ENCODE data around the gene PYGO2.
"Not testable (repeated sequence)": the region's sequence is repeated elsewhere in the genome, so short reads cannot be mapped to it uniquely, and the experiment has no call there.

Gene PYGO2

GRCh38 chr1:154982341-154982740 is 20.8 kb upstream of the PYGO2 start:
- DNase-seq (ENCODE audit: low read depth): no peak

DNA sequence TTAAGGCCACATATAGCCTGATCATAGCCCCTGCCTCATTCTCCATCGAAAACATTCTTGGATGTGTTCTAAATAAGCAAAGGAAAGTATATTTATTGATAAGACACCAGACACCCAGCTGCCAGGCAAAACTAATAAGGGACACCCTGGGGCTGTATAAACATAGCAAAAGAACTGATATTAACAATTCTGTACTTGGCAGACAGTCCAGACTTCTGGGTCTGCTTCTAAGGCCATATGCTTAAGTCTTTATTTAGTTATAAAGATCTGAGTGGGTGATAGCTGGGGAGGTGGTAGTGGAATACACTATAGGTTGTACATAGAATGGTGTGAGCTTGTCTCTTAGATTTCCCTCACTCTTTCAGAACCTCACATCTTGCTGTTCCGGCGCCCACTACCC is 16.8 kb upstream of the PYGO2 start:
- no peak for DNase-seq (ENCODE audit: low read depth)

DNA sequence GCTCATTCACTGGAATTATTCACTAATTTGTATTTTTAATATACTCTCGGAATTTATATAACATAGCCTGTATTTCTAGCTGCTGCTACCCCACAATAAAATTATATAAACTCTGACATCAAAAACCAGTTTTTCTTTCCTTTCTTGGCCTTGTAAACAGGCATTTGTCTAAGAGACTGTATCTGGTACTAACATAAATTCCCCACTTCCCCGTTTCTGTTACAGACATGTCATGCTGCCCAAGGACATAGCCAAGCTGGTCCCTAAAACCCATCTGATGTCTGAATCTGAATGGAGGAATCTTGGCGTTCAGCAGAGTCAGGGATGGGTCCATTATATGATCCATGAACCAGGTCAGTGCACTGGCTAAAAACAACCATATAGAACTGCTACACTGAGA is 16.2 kb upstream of the PYGO2 start:
- DNase-seq (ENCODE audit: low read depth): not testable (repeated sequence)

DNA sequence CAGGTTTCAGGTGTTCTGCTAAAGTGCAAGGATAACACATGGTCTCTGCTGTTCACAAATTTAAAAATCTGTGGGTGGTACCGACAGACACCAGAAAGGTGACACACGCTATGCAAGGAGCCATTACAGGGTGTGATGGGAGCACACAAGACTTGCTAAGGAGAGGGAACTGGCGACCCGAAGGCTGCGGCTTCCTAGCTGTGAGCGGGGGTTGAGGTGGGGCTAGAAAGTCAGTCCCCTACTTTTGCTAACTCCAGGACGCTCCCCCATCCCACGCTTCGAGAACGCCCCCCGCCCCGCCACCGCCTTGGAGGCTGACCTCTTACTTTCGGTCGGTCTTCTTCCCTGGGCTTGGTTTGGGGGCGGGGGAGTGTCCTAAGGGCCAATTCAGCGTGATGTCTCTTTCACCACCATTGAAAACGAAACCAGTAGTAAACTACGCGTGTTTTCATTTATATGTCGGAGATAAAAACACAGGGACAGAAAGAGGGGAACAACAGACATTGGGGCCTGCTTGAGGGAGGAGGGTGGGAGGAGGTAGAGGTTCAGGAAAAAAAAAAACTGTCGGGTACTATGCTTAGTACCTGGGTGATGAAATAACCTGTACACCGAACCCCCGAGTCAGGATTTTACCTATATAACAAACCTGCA is 14.0 kb upstream of the PYGO2 start:
- peak; percentile 17 for DNase-seq (ENCODE audit: low read depth)

DNA sequence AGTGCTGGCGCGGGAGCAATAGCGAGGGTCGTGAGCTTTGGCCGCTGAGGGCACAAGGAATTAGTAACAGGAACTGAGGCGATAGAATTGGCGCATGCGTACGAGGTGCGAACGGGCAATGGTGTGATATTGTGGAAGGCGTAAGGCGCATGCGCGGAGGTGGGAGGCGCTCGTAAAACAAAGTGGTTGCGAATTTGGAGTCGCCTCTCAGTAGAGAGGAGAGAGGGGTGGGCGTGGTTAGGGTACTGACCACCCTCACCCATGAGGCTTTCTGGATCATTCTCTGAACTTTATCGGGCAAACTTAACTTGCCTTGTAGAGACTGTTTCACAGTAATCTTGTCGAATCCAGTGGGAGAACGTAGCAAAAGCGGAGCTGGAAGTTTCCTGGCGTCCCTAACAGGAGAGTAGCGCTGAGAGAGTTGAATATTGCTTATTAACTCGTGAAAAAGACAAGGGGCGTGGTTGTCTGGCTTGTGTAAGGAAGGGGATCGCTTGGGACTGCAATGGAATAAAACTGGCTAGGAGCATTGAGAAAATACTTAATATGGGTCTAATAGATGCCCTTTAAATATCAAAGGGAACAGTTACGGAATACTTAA is 13.3 kb upstream of the PYGO2 start:
- peak; percentile 90 for DNase-seq (ENCODE audit: low read depth)

- peak; percentile 95 for DNase-seq (ENCODE audit: low read depth)
Observed at GRCh38 chr1:154974102-154974807, 12.7 kb upstream of the PYGO2 start, which contains the start of gene CKS1B. TSS of gene CKS1B (plus strand) at chr1:154974681. CDS start at chr1:154974746, 65 bp downstream.

DNA sequence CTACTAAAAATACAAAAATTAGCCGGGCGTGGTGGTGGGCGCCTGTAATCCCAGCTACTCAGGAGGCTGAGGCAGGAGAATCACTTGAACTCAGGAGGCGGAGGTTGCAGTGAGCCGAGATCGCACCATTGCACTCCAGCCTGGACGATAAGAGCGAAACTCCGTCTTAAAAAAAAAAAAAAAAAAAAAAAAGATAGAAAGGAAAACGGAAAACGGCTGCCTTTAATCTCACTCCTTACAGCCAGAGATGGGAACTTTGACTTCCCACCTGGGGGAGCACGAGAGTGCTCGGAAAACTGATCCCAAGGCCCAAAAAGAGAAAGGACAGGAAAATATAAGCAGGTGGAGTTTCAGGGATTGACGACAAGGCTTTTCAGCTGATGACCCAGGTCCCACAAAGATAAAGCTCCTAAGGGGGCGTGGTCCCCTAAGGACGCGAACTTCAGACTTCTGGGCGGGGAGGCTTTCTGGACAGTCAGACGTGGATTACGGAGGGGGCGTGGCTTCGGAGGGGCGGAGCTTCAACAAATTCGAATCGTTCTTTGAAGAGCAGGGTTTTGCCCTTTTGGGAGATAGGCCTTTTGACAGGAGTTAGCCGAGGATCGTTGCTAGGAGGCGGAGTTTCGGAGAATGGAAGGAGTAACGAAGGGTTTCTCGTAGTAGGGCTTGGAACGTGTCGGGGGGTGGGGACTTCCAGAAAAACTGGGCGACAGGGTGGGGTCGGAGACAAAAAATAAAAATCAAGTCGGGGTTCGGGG is 11.9 kb upstream of the PYGO2 start:
- DNase-seq (ENCODE audit: low read depth): peak; percentile 86

DNA sequence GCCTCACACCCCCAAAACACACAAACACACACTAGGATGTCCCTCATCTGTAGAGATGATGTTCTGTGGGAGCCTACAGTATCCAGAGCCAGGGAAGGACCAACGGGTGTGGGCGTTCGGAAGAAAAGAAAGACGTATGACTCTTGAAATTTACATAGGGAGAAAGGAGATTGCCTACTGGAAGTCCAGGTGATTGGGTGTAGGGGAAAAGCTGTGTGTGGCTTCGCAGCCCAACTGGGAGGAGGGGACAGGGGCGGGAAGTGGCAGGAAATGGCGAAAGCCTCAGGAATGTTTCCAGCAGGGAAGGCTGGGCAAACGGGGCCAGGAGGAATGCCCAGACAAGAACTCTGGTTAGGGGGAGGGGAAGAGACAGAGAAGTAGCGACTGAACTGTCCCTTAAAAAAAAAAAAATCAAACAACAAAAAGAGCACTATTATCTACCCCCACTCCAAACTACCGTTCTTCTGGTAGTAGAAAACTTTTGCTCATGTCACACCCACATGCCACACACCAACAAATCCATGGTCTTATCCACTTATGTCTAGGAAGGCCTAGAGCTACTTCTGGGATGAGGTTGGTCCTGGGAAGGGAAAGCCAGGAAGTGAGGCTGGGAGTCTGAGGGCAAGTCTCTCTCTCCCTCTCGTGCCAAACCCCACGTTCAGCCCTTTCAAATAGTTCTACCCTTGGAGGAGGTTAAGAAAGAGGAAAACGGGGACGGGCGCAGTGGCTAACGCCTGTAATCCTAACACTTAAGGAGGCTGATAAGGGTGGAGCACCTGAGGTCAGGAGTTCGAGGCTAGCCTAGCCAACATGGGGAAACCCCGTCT is 11.1 kb upstream of the PYGO2 start:
- DNase-seq (ENCODE audit: low read depth): no peak

DNA sequence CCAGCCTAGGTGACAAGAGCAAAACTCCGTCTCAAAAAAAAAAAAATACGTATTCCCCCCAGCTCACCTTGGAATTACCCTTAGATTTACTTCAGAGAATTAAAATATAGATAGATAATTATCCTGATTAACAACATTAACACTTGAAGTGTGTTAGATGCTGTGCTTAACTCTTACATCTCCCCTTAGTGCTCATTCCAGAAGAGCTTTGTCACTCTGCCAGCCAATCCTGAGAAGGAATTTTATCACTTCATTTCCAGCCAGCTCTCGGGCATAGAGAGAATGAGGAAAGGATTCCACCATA is 10.6 kb upstream of the PYGO2 start:
- no peak for DNase-seq (ENCODE audit: low read depth)

DNA sequence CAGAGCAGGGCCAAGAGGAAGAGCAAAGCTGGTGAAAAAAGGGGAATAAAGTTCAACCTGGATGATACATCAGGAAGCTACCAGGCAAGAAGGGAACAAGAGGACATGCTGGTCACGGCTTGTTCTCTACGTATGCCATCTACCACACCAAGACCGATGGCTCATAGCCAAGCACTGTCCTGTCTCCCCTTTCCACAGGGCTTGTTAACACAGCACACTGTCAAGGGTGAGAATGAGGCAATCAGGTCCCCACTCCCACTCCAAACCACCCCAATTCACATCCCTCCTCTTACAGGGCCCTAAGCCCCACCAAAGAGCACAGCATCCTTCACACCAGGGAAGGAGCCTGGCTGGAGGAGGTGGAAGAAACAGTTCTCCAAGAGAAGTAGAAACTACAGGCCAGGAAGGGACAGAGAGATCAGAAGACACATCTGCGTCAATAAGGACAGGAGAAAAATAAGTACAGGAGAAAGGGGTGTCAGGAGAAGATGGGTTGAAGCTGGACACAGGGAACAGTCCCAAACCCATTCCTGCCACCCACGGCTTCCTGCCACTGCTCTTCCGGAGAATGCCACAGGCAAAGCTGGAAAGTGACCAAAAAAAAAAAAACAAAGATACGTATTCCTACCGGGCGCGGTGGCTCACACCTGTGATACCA is 9.9 kb upstream of the PYGO2 start:
- no peak for DNase-seq (ENCODE audit: low read depth)

DNA sequence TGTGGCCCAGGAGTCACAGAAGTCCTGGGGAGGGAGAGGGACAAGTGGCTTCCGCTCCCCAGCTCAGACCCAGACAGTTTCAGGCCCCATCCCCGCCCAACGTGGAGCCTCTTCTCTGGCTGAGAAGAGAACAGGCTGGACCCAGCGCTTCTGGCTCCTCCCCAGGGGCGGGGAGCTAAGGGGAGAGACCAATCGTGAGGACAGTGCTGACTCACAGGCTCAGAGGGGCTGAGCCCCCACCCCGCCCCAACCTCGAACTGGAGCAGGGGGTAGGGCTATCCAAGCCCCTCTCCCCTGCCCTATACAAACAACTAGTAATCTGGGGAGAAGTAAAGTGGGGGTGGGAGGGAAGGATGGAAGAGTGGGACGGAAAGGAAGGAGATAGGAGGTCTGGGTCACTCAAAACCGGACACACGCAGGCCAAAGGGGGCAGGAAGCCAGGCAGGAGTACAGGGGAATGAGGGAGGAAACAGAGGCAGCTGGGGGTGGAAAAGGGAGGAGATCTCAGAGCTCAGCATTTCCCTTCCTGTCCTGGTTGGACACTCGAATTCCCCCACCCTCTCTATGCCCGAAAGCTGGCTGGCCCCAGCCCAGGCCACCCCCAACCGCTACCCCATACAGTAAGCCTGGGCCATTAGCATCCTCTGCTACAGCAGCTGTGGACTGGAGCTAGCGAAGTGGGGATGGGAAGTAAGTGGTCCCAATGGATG is 9.2 kb upstream of the PYGO2 start, which contains the start of gene SHC1:
Gene SHC1, minus strand, starts transcription at position 117 of the 710 bp plus-strand sequence. CDS start 221 bp downstream, outside the sequence.
- DNase-seq (ENCODE audit: low read depth): no peak

DNA sequence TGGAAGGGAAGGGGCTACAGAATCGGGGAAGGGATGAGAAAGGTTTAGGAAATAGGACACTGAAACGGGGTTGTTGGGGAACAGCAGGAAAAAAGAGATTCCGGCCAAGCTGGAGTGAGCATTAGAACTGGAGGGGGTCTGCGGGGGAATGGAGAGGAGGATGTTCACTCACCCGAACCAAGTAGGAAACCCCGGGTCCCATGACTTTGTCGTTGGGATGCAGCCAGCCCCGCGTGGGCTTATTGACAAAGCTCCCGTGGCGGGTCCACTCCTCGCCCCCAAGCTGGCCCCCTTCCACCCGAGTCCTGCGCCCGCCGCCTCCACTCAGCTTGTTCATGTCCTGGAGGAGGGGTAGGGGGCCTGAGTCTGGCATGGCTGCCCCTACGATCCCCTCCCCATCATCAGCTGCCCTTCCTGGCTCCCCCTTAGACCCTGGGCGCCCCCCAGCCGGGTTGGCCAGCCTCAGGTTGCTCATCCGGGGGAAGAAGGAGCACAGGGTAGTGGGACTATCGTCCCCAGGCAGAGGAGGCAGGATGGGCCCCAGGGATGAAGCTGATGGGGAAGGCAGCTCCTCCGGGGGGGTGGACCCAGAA is 8.4 kb upstream of the PYGO2 start:
- no peak for DNase-seq (ENCODE audit: low read depth)

DNA sequence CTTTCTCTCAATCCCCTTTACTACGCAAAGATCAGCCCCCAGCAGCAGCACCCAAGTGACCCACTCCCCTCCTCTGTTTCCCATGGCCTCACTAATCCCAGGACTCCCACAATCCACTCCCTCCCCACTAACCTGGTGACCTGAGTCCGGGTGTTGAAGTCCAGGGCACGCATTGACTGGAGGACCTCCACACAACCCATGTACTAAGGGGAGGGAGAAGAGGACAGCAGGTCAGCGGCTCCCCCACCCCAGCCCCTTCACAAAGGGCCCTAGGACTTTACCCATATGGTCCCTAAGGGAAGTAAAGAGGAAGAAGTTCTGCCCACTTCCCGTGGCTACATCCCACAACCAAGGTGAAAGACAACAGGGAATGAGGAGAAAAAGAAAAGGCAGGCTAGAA is 7.7 kb upstream of the PYGO2 start:
- DNase-seq (ENCODE audit: low read depth): no peak

DNA sequence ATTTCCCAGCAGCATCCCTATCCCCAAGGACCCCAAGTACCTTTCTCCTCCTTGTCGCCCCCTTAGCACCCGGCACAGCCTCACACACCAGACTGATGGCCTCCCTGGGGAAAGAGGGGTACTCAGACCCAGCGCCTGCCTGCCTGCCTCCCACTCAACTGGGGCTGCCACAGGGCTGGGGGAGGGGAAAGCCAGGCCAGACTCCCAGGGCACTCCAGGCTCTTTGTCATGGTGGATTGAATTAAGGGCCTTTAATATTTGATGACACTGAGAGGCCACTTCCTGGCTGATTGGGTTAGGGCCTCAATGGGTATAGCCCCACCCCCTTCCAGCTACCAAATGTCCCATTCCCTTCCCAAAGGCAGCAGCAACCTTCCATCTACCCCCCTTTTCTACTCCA is 7.1 kb upstream of the PYGO2 start:
- DNase-seq (ENCODE audit: low read depth): no peak

- no peak for DNase-seq (ENCODE audit: low read depth)
Observed at GRCh38 chr1:154967331-154967950, 5.9 kb upstream of the PYGO2 start.

DNA sequence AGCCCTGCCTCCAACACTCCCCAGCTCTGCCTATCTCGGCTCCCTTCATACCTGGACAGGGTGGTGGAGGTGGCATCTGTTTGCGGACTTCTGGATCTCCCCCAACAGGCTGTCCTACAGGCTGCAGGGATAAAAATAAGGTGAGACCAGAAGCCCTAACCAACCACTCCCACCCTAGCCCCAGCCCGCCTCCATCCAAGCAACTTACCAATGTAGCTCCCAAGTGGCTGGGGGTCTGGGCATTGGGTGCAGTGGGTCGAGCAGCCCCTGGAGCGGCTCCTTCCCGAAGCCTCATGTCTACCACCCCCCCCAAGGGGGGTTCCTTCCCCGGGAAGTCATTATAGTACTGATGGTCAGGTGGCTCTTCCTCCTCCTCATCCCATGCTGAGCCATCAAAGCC is 4.5 kb upstream of the PYGO2 start:
- DNase-seq (ENCODE audit: low read depth): no peak

DNA sequence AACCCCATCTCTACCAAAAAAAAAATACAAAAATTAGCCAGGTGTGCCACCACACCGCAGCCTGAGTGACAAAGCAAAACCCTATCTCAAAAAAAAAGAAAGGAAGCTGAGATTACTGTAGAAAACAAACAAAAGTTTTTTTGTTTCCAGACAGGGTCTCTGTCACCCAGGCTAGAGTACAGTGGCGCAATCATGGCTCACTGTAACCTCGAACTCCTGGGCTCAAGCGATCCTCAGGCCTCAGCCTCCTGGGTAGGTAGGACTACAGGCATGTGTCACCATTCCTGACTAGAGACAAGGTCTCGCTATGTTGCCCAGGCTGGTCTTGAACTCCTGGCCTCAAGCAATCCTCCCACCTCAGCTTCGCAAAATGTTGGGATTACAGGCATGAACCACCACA is 2.8 kb upstream of the PYGO2 start:
- no peak for DNase-seq (ENCODE audit: low read depth)

GRCh38 chr1:154963643-154964042 is 2.1 kb upstream of the PYGO2 start:
- no peak for DNase-seq (ENCODE audit: low read depth)

- DNase-seq (ENCODE audit: low read depth): no peak
Observed at GRCh38 chr1:154962795-154963330, 1.3 kb upstream of the PYGO2 start.

All from T follicular helper cell (primary cell).